ENCODE results near the gene ATP6V1C2.

DNA sequence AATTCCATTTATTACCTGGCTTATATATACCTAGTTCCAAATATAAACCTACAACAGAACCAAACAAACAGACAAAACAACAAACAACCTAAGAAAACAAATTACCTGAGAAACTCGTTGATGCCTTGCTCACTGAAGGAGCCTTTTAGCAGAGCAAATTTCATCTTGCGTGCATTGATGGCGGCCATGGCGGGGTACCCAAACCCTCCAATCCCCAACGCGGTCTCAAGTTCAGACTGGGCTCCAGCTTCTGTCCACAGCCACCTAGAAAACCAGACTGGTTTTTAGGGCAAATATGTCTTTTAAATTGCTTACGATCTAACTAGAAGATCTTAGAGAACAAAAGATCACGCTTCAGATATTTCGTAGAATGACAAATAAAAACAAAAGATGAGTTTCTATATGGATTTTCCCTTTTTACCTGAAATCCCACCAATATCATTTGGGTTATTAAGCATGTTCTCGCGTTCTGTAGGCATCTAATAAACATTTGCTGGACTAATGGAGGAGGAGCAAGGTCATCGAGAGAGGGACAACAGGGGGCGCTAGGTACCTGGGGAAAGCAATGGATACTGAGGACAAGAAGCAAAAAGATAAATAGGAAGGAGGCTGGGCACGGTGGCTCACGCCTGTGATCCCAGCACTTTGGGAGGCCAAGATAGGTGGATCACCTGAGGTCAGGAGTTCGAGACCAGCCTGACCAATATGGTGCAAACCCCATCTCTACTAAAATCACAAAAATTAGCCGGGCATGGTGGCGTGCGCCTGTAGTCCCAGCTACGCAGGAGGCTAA, 65.9 kb downstream of the ATP6V1C2 start:
- TF ChIP-seq POLR2A (IDR thresholded peaks at IDR 0.05; ENCODE audit: low read depth, low read length) (no peak), POLR2AphosphoS5 (IDR thresholded peaks at IDR 0.05; ENCODE audit: low read depth, low read length) (no peak)

Data from GM12892 (cell line).